ENCODE measurements around the gene SLC35E1.

The SLC35E1 gene

GRCh38 chr19:16595097-16595496 is 22.9 kb upstream of the SLC35E1 start:
- H3K4me1 ChIP-seq (ENCODE audit: insufficient read depth, low read length) = peaks cover 13% of the 10 kb centered on the region; the same call in 1 of the 2 replicates

GRCh38 chr19:16594681-16595091 is 22.5 kb upstream of the SLC35E1 start:
- no peak overlapping the region for H3K9ac ChIP-seq (ENCODE audit: low read depth, low read length)

More at GRCh38 chr19:16595097-16595496, 22.9 kb upstream of the SLC35E1 start:
- H3K27me3 ChIP-seq (ENCODE audit: insufficient read depth, low read length) = no peaks in the 10 kb centered on the region
- H3K9ac ChIP-seq (ENCODE audit: low read depth, low read length) = no peak overlapping the region
- H3K4me3 ChIP-seq (ENCODE audit: low read length) = no peak overlapping the region
- H3K9me3 ChIP-seq (ENCODE audit: insufficient read depth, low read depth, low read length) = no peaks in the 10 kb centered on the region
- H3K36me3 ChIP-seq (ENCODE audit: insufficient read depth, low read depth, low read length) = no peaks in the 10 kb centered on the region
- no peak overlapping the region for H3K27ac ChIP-seq (ENCODE audit: low read length)

GRCh38 chr19:16594131-16594586 is 21.9 kb upstream of the SLC35E1 start:
- Histone ChIP-seq H3K4me3 (ENCODE audit: low read length) (no peak overlapping the region), H3K27me3 (ENCODE audit: insufficient read depth, low read length) (no peaks in the 10 kb centered on the region), H3K9me3 (ENCODE audit: insufficient read depth, low read depth, low read length) (no peaks in the 10 kb centered on the region), H3K4me1 (ENCODE audit: insufficient read depth, low read length) (peaks cover 13% of the 10 kb centered on the region; the same call in 1 of the 2 replicates), H3K9ac (ENCODE audit: low read depth, low read length) (no peak overlapping the region), H3K27ac (ENCODE audit: low read length) (no peak overlapping the region), H3K36me3 (ENCODE audit: insufficient read depth, low read depth, low read length) (no peaks in the 10 kb centered on the region)

More at GRCh38 chr19:16594681-16595091, 22.5 kb upstream of the SLC35E1 start:
- no peaks in the 10 kb centered on the region for H3K27me3 ChIP-seq (ENCODE audit: insufficient read depth, low read length)
- H3K27ac ChIP-seq (ENCODE audit: low read length) = no peak overlapping the region
- no peak overlapping the region for H3K4me3 ChIP-seq (ENCODE audit: low read length)
- no peaks in the 10 kb centered on the region for H3K9me3 ChIP-seq (ENCODE audit: insufficient read depth, low read depth, low read length)
- H3K36me3 ChIP-seq (ENCODE audit: insufficient read depth, low read depth, low read length) = no peaks in the 10 kb centered on the region
- H3K4me1 ChIP-seq (ENCODE audit: insufficient read depth, low read length) = peaks cover 13% of the 10 kb centered on the region; the same call in 1 of the 2 replicates

GRCh38 chr19:16593181-16593580 is 21.0 kb upstream of the SLC35E1 start:
- no peaks in the 10 kb centered on the region for H3K36me3 ChIP-seq (ENCODE audit: insufficient read depth, low read depth, low read length)
- no peak overlapping the region for H3K9ac ChIP-seq (ENCODE audit: low read depth, low read length)
- H3K9me3 ChIP-seq (ENCODE audit: insufficient read depth, low read depth, low read length) = no peaks in the 10 kb centered on the region
- H3K4me1 ChIP-seq (ENCODE audit: insufficient read depth, low read length) = peaks cover 17% of the 10 kb centered on the region
- no peaks in the 10 kb centered on the region for H3K27me3 ChIP-seq (ENCODE audit: insufficient read depth, low read length)
- no peak overlapping the region for H3K27ac ChIP-seq (ENCODE audit: low read length)
- no peak overlapping the region for H3K4me3 ChIP-seq (ENCODE audit: low read length)

GRCh38 chr19:16591803-16592556 is 19.8 kb upstream of the SLC35E1 start:
- Histone ChIP-seq H3K27me3 (ENCODE audit: insufficient read depth, low read length) (no peaks in the 10 kb centered on the region), H3K27ac (ENCODE audit: low read length) (no peak overlapping the region), H3K4me1 (ENCODE audit: insufficient read depth, low read length) (peaks cover 29% of the 10 kb centered on the region), H3K9ac (ENCODE audit: low read depth, low read length) (no peak overlapping the region), H3K4me3 (ENCODE audit: low read length) (no peak overlapping the region), H3K36me3 (ENCODE audit: insufficient read depth, low read depth, low read length) (no peaks in the 10 kb centered on the region), H3K9me3 (ENCODE audit: insufficient read depth, low read depth, low read length) (no peaks in the 10 kb centered on the region)

GRCh38 chr19:16590876-16591802 is 18.9 kb upstream of the SLC35E1 start:
- Histone ChIP-seq H3K27ac (ENCODE audit: low read length) (no peak overlapping the region), H3K36me3 (ENCODE audit: insufficient read depth, low read depth, low read length) (no peaks in the 10 kb centered on the region), H3K27me3 (ENCODE audit: insufficient read depth, low read length) (no peaks in the 10 kb centered on the region), H3K4me1 (ENCODE audit: insufficient read depth, low read length) (peaks cover 31% of the 10 kb centered on the region), H3K9me3 (ENCODE audit: insufficient read depth, low read depth, low read length) (no peaks in the 10 kb centered on the region), H3K9ac (ENCODE audit: low read depth, low read length) (no peak overlapping the region), H3K4me3 (ENCODE audit: low read length) (no peak overlapping the region)

- H3K27ac ChIP-seq (ENCODE audit: low read length) = no peak overlapping the region
- H3K9me3 ChIP-seq (ENCODE audit: insufficient read depth, low read depth, low read length) = no peaks in the 10 kb centered on the region
- no peaks in the 10 kb centered on the region for H3K36me3 ChIP-seq (ENCODE audit: insufficient read depth, low read depth, low read length)
- no peak overlapping the region for H3K9ac ChIP-seq (ENCODE audit: low read depth, low read length)
- H3K4me1 ChIP-seq (ENCODE audit: insufficient read depth, low read length) = peaks cover 38% of the 10 kb centered on the region
- H3K27me3 ChIP-seq (ENCODE audit: insufficient read depth, low read length) = no peaks in the 10 kb centered on the region
- H3K4me3 ChIP-seq (ENCODE audit: low read length) = no peak overlapping the region
Measured at GRCh38 chr19:16589917-16590316, 17.7 kb upstream of the SLC35E1 start.

GRCh38 chr19:16588824-16589577 is 16.8 kb upstream of the SLC35E1 start:
- no peak overlapping the region for H3K4me3 ChIP-seq (ENCODE audit: low read length)
- no peaks in the 10 kb centered on the region for H3K27me3 ChIP-seq (ENCODE audit: insufficient read depth, low read length)
- no peak overlapping the region for H3K9ac ChIP-seq (ENCODE audit: low read depth, low read length)
- no peaks in the 10 kb centered on the region for H3K36me3 ChIP-seq (ENCODE audit: insufficient read depth, low read depth, low read length)
- H3K4me1 ChIP-seq (ENCODE audit: insufficient read depth, low read length) = peaks cover 43% of the 10 kb centered on the region
- no peaks in the 10 kb centered on the region for H3K9me3 ChIP-seq (ENCODE audit: insufficient read depth, low read depth, low read length)
- no peak overlapping the region for H3K27ac ChIP-seq (ENCODE audit: low read length)

- H3K9ac ChIP-seq (ENCODE audit: low read depth, low read length) = no peak overlapping the region
- no peaks in the 10 kb centered on the region for H3K36me3 ChIP-seq (ENCODE audit: insufficient read depth, low read depth, low read length)
- H3K4me1 ChIP-seq (ENCODE audit: insufficient read depth, low read length) = peaks cover 47% of the 10 kb centered on the region
- no peaks in the 10 kb centered on the region for H3K27me3 ChIP-seq (ENCODE audit: insufficient read depth, low read length)
- H3K9me3 ChIP-seq (ENCODE audit: insufficient read depth, low read depth, low read length) = no peaks in the 10 kb centered on the region
- H3K4me3 ChIP-seq (ENCODE audit: low read length) = no peak overlapping the region
- no peak overlapping the region for H3K27ac ChIP-seq (ENCODE audit: low read length)
Measured at GRCh38 chr19:16587833-16588823, 15.9 kb upstream of the SLC35E1 start.

GRCh38 chr19:16586991-16587832 is 15.0 kb upstream of the SLC35E1 start:
- Histone ChIP-seq H3K27me3 (ENCODE audit: insufficient read depth, low read length) (no peaks in the 10 kb centered on the region), H3K9me3 (ENCODE audit: insufficient read depth, low read depth, low read length) (no peaks in the 10 kb centered on the region), H3K9ac (ENCODE audit: low read depth, low read length) (no peak overlapping the region), H3K4me1 (ENCODE audit: insufficient read depth, low read length) (peaks cover 43% of the 10 kb centered on the region), H3K4me3 (ENCODE audit: low read length) (no peak overlapping the region), H3K27ac (ENCODE audit: low read length) (no peak overlapping the region), H3K36me3 (ENCODE audit: insufficient read depth, low read depth, low read length) (no peaks in the 10 kb centered on the region)

Measured in iPS-20b (cell line).